Stomach (tissue), 9 donors: ENCODE data around the gene SPOP. TPM values are rescaled to one million over a fixed set of nuclear protein-coding genes. Genes with fewer than 3 reads are reported as not detected.

Experiments
- DNase-seq, 2 donors: peaks; one replicate each; pipeline versions ENCODE4 v3.0.0 to v3.0.0-alpha.2; 2013 to 2019
- H3K27ac ChIP-seq, 5 donors: fragments of 200-600 bp in 4 of 5; sonication (generic) in 4 of 5; one replicate each; pipeline ENCODE4 v1.5.1; 2013 to 2019; ENCODE audit warnings: mild to moderate bottlenecking in 1 of 5, moderate library complexity in 1 of 5
- H3K27me3 ChIP-seq, 3 donors: fragments of 200-600 bp; sonication (generic); one replicate each; pipeline ENCODE4 v1.5.1; 2017 to 2019; ENCODE audit warnings: mixed run types in 1 of 3
- H3K36me3 ChIP-seq, 4 donors: fragments of 200-600 bp; sonication (generic); 1 replicate in 3 of 4; 2 replicates in 1 of 4; pipeline ENCODE4 v1.5.1; 2016 to 2019
- H3K4me1 ChIP-seq, 4 donors: fragments of 200-600 bp; sonication (generic); one replicate each; pipeline ENCODE4 v1.5.1; 2016 to 2019
- H3K4me3 ChIP-seq, 4 donors: fragments of 200-600 bp; sonication (generic) in 3 of 4; one replicate each; pipeline ENCODE4 v1.5.1; 2016 to 2019; ENCODE audit warnings: mild to moderate bottlenecking in 1 of 4
- H3K9me3 ChIP-seq, 4 donors: fragments of 200-600 bp; sonication (generic); one replicate each; pipeline ENCODE4 v1.5.1; 2016 to 2019
- CTCF ChIP-seq, 7 experiments: fragments of 450-650 bp in 4 of 7; fragments of 200-600 bp in 3 of 7; sonication (generic) in 3 of 7; IDR thresholded peaks; one replicate each; pipeline ENCODE4 v1.5.1; 2016 to 2019; ENCODE audit warnings: antibody characterized with exemption in 7 of 7, control low read depth in 2 of 7, mild to moderate bottlenecking in 1 of 7
- EP300 ChIP-seq: sonication (generic); formaldehyde crosslinking; IDR thresholded peaks from one replicate; pipeline ENCODE4 v1.6.1; 2017; ENCODE audit warnings: antibody characterized with exemption
- POLR2A ChIP-seq, 4 donors: fragments of 450-650 bp; IDR thresholded peaks; one replicate each; pipeline ENCODE4 v1.6.1; 2016; ENCODE audit warnings: antibody characterized with exemption in 4 of 4, control low read depth in 2 of 4, mild to moderate bottlenecking in 1 of 4, moderate library complexity in 1 of 4
- POLR2AphosphoS5 ChIP-seq, 3 donors: sonication (generic); formaldehyde crosslinking; IDR thresholded peaks; one replicate each; pipeline ENCODE4 v1.6.1; 2016; ENCODE audit warnings: antibody characterized with exemption in 3 of 3
- WGBS, 5 donors: extraction: QIAGEN DNeasy Blood & Tissue Kit in 3 of 5; methylation state at CpG; one replicate each; pipeline versions ENCODE4 v1.1.5 to v1.1.7; 2013 to 2018; 5-methylcytosine and 5-hydroxymethylcytosine counted together
- intact Hi-C: fragments of 100-400 bp; cut with DNase I; formaldehyde crosslinking; loops from one replicate; pipeline ENCODE4 v1.15.1; 2023; ENCODE audit warnings: low total_unique reads
- polyA plus RNA-seq, 3 donors: library from polyadenylated mRNA; stranded (reverse); fragments of 200-250 nt; gene quantifications; one replicate each; pipeline ENCODE4 v1.2.3, GENCODE V29; 2013
- total RNA-seq, 5 donors: library from RNA; depleted of rRNA; stranded (reverse); fragments of >200 nt; gene quantifications; one replicate each; pipeline versions ENCODE4 v1.1.0 to v1.2.3, GENCODE V29; 2014 to 2016
- donor health status: healthy with polysubstance abuse.
- donor health status: Bipolar disorder and iron deficiency.
- donor health status: healthy.

The SPOP gene
- total and polyA plus RNA-seq, 8 donors = 17.5 to 309 (median 41.6) TPM

- DNase-seq = no peak
- peak overlapping the region in 3 of 5 donors; percentile 25 to 85 (median 35) for H3K27ac ChIP-seq
- peaks cover 0 to 52% (median 16%) of the 10 kb centered on the region in 3 donors for H3K27me3 ChIP-seq
- intact Hi-C loops = loop anchor here (5.0 to 10.0 kb wide), 3 partner anchors 119 to 282 kb away; partner anchors contain the start of gene FAM117A
- H3K36me3 ChIP-seq = no peaks in the 10 kb centered on the region
- 72 to 93% (median 82%) methylated on average over 6 of the region's 6 CpGs for WGBS, 5 donors
- peaks cover 26 to 67% (median 58%) of the 10 kb centered on the region in 4 donors for H3K4me1 ChIP-seq
- TF ChIP-seq POLR2AphosphoS5 (IDR thresholded peaks at IDR 0.05) (no peak), CTCF (IDR thresholded peaks at IDR 0.05) (no peak), POLR2A (IDR thresholded peaks at IDR 0.05) (no peak), EP300 (no peak)
- no peaks in the 10 kb centered on the region for H3K9me3 ChIP-seq
- H3K4me3 ChIP-seq = no peak overlapping the region
Observed at GRCh38 chr17:49572806-49573420, 105.0 kb downstream of the SPOP start.

GRCh38 chr17:49572226-49572625 lies 105.7 kb downstream of the SPOP start:
- TF ChIP-seq POLR2A (IDR thresholded peaks at IDR 0.05) (no peak), EP300 (no peak), POLR2AphosphoS5 (IDR thresholded peaks at IDR 0.05) (no peak), CTCF (IDR thresholded peaks at IDR 0.05) (no peak)
- Histone ChIP-seq H3K27me3 (peaks cover 0 to 48% (median 14%) of the 10 kb centered on the region in 3 donors), H3K4me1 (peaks cover 29 to 67% (median 60%) of the 10 kb centered on the region in 4 donors), H3K4me3 (no peak overlapping the region), H3K36me3 (no peaks in the 10 kb centered on the region), H3K9me3 (no peaks in the 10 kb centered on the region), H3K27ac (peak overlapping the region in 2 of 5 donors; percentile 35 to 85)
- WGBS, 5 donors = 56 to 76% (median 63%) methylated on average over 3 of the region's 3 CpGs
- DNase-seq = no peak
- intact Hi-C loops = loop anchor here (5.0 to 10.0 kb wide), 3 partner anchors 120 to 283 kb away; partner anchors contain the start of gene FAM117A

GRCh38 chr17:49571764-49572163 lies 106.1 kb downstream of the SPOP start:
- TF ChIP-seq POLR2AphosphoS5 (IDR thresholded peaks at IDR 0.05) = no peak
- no peak for TF ChIP-seq CTCF (IDR thresholded peaks at IDR 0.05)
- no peak for TF ChIP-seq EP300
- TF ChIP-seq POLR2A (IDR thresholded peaks at IDR 0.05) = no peak
- no peaks in the 10 kb centered on the region for H3K36me3 ChIP-seq
- WGBS, 5 donors = 36 to 47% (median 43%) methylated on average over 4 of the region's 4 CpGs
- DNase-seq = no peak
- H3K9me3 ChIP-seq = no peaks in the 10 kb centered on the region
- H3K4me3 ChIP-seq = no peak overlapping the region
- peaks cover 0 to 48% (median 9%) of the 10 kb centered on the region in 3 donors for H3K27me3 ChIP-seq
- peak overlapping the region in 1 of 5 donors; percentile 85 for H3K27ac ChIP-seq
- H3K4me1 ChIP-seq = peaks cover 28 to 67% (median 60%) of the 10 kb centered on the region in 4 donors
- intact Hi-C loops = loop anchor here (5.0 to 10.0 kb wide), 3 partner anchors 121 to 283 kb away; partner anchors contain the start of gene FAM117A

- TF ChIP-seq POLR2AphosphoS5 (IDR thresholded peaks at IDR 0.05) = no peak
- TF ChIP-seq EP300 = no peak
- TF ChIP-seq CTCF (IDR thresholded peaks at IDR 0.05) = no peak
- no peak for TF ChIP-seq POLR2A (IDR thresholded peaks at IDR 0.05)
- no peak overlapping the region for H3K4me3 ChIP-seq
- no peaks in the 10 kb centered on the region for H3K36me3 ChIP-seq
- peak overlapping the region in 1 of 5 donors; percentile 85 for H3K27ac ChIP-seq
- WGBS, 5 donors = 36 to 51% (median 44%) methylated on average over 6 of the region's 6 CpGs
- intact Hi-C loops = loop anchor here (5.0 to 10.0 kb wide), 3 partner anchors 121 to 284 kb away; partner anchors contain the start of gene FAM117A
- peaks cover 0 to 46% (median 4%) of the 10 kb centered on the region in 3 donors for H3K27me3 ChIP-seq
- peaks cover 28 to 67% (median 60%) of the 10 kb centered on the region in 4 donors for H3K4me1 ChIP-seq
- DNase-seq = no peak
- H3K9me3 ChIP-seq = no peaks in the 10 kb centered on the region
Observed at GRCh38 chr17:49571283-49571682, 106.6 kb downstream of the SPOP start.
